K562 (cell line): ENCODE data around the gene SPSB1. TPM values are rescaled to one million over a fixed set of nuclear protein-coding genes. Genes with fewer than 3 reads are reported as not detected.

ENCODE experiments used
- ATAC-seq: fragments of 200-7000 bp; cut with Tn5 transposase; 3 replicates; pipeline ENCODE4 v1.9.1; 2020; ENCODE audit warnings: moderate library complexity
- BruUV-seq: library from RNA; stranded (reverse); fragments of 400-500 nt; replicated peaks from 2 replicates; lab custom pipeline; 2021; lab: Mats Ljungman, UMichigan
- CTCF ChIA-PET: fragments of 300-600 bp; formaldehyde crosslinking; extraction: SDS; loops from one replicate; lab custom pipeline; 2021; ENCODE audit warnings: low intra/inter-chr PET ratio; lab: Yijun Ruan, JAX
- POLR2A ChIA-PET: fragments of 300-600, 350-650 bp; sonication (Branson Sonifier 250); formaldehyde crosslinking; extraction: SDS; loops from one replicate; lab custom pipeline; 2021; ENCODE audit warnings: antibody characterized with exemption, inconsistent platforms; lab: Yijun Ruan, JAX
- DNase-seq, 4 experiments: peaks; one replicate each; pipeline versions ENCODE4 v3.0.0 to v3.0.0-alpha.2; 2011 to 2018; ENCODE audit warnings: low spot score in 3 of 4, mixed read lengths in 3 of 4; ENCODE audit errors: extremely low read depth in 1 of 4
- FAIRE-seq: peaks from 2 replicates; lab custom pipeline; 2011; peaks lifted over from hg19 to GRCh38; lab: Jason Lieb, UNC
- H2AFZ ChIP-seq: 2 replicates; pipeline ENCODE4 v1.6.0; 2011; ENCODE audit warnings: low read depth, low read length, control low read depth, inconsistent platforms
- H3K27ac ChIP-seq: fragments of 200-600 bp; 3 replicates; pipeline ENCODE4 v1.8.0; 2011; ENCODE audit warnings: low read depth, mild to moderate bottlenecking, control low read depth, inconsistent platforms, low read length, moderate library complexity, mixed read lengths; ENCODE audit errors: extremely low read depth
- H3K27me3 ChIP-seq, 2 experiments: fragments of 300-600 bp in 1 of 2; 2 replicates in 1 of 2; 3 replicates in 1 of 2; pipeline versions ENCODE4 v1.6.0 to v1.8.0; 2011; ENCODE audit warnings: inconsistent platforms in 2 of 2, low read length in 2 of 2, mild to moderate bottlenecking in 1 of 2, mixed read lengths in 1 of 2, moderate library complexity in 1 of 2; ENCODE audit not compliant: control insufficient read depth in 2 of 2, insufficient read depth in 2 of 2
- H3K36me3 ChIP-seq: fragments of 300-600 bp; 3 replicates; pipeline ENCODE4 v1.8.0; 2011; ENCODE audit warnings: mild to moderate bottlenecking, low read length, inconsistent platforms; ENCODE audit not compliant: control insufficient read depth, insufficient read depth
- H3K4me1 ChIP-seq, 2 experiments: fragments of 200-600 bp in 1 of 2; replicated peaks in 1 of 2; 2 replicates in 1 of 2; 3 replicates in 1 of 2; pipeline versions ENCODE4 v1.5.1 to v1.8.0; 2011; ENCODE audit warnings: inconsistent platforms in 2 of 2, low read length in 2 of 2, mild to moderate bottlenecking in 1 of 2, mixed read lengths in 1 of 2, moderate library complexity in 1 of 2; ENCODE audit not compliant: control insufficient read depth in 2 of 2, insufficient read depth in 2 of 2
- H3K4me2 ChIP-seq: 2 replicates; pipeline ENCODE4 v1.6.1; 2011; ENCODE audit warnings: low read length, control low read depth, inconsistent platforms, mixed read lengths; ENCODE audit not compliant: insufficient read depth
- H3K4me3 ChIP-seq: fragments of 200-600 bp; sonication (generic), shearing (Covaris generic); 2 replicates; pipeline ENCODE4 v1.5.1; 2016; ENCODE audit warnings: control low read depth, inconsistent platforms
- H3K79me2 ChIP-seq: fragments of 200-600 bp; 3 replicates; pipeline ENCODE4 v1.8.0; 2011; ENCODE audit warnings: low read length, inconsistent platforms; ENCODE audit not compliant: control insufficient read depth, insufficient read depth
- H3K9ac ChIP-seq, 2 experiments: 2 replicates each; pipeline versions ENCODE4 v1.6.0 to v1.6.1; 2011; ENCODE audit warnings: low read depth in 2 of 2, low read length in 2 of 2, control low read depth in 1 of 2, inconsistent platforms in 1 of 2, mild to moderate bottlenecking in 1 of 2, mixed read lengths in 1 of 2; ENCODE audit not compliant: insufficient read depth in 1 of 2
- H3K9me1 ChIP-seq: one replicate; pipeline ENCODE4 v1.6.0; 2011; ENCODE audit warnings: inconsistent platforms, mild to moderate bottlenecking, low read length, moderate library complexity; ENCODE audit not compliant: control insufficient read depth, insufficient read depth
- H3K9me3 ChIP-seq: replicated peaks from 2 replicates; pipeline ENCODE4 v1.5.1; 2011; ENCODE audit warnings: low read depth, low read length, inconsistent platforms; ENCODE audit not compliant: control insufficient read depth, insufficient read depth
- H4K20me1 ChIP-seq: replicated peaks from 2 replicates; pipeline ENCODE4 v1.6.1; 2011; ENCODE audit warnings: low read length, inconsistent platforms, mixed read lengths; ENCODE audit not compliant: control insufficient read depth, insufficient read depth
- CBFB ChIP-seq: sonication (generic); formaldehyde crosslinking; IDR thresholded peaks from 2 replicates; pipeline ENCODE4 v1.4.0; 2020; ENCODE audit warnings: mild to moderate bottlenecking, missing genetic modification reagents
- FOXJ2 ChIP-seq: fragments of 200-800 bp; sonication (Bioruptor generic); IDR thresholded peaks from 2 replicates; pipeline ENCODE4 v1.6.1; 2016; ENCODE audit warnings: missing genetic modification characterization, missing compliant biosample characterization
- MTF1 ChIP-seq: fragments of 250-450 bp; sonication (Bioruptor Pico); IDR thresholded peaks from 2 replicates; pipeline ENCODE4 v1.9.0; 2021; ENCODE audit warnings: moderate library complexity, mild to moderate bottlenecking, inconsistent platforms, borderline replicate concordance
- RNF2 ChIP-seq: sonication (generic); IDR thresholded peaks from 2 replicates; pipeline ENCODE4 v1.6.1; 2016
- SIX5 ChIP-seq, 2 experiments: IDR thresholded peaks; 2 replicates each; pipeline ENCODE4 v1.6.1; 2011; ENCODE audit warnings: low read length in 2 of 2, borderline replicate concordance in 1 of 2, low read depth in 1 of 2, mild to moderate bottlenecking in 1 of 2, moderate library complexity in 1 of 2; ENCODE audit not compliant: insufficient read depth in 1 of 2
- ZBTB1 ChIP-seq: sonication (generic); formaldehyde crosslinking; IDR thresholded peaks from 2 replicates; pipeline ENCODE4 v1.8.1; 2023; ENCODE audit warnings: missing genetic modification reagents, low read depth, mild to moderate bottlenecking, borderline replicate concordance
- ZNF212 ChIP-seq: fragments of 450-650 bp; formaldehyde crosslinking; IDR thresholded peaks from 2 replicates; pipeline ENCODE4 v1.4.0; 2020; ENCODE audit warnings: mild to moderate bottlenecking
- ZNF444 ChIP-seq: fragments of 250-450 bp; sonication (Bioruptor Pico); IDR thresholded peaks from 2 replicates; pipeline ENCODE4 v1.4.0; 2020; ENCODE audit warnings: mild to moderate bottlenecking, moderate library complexity
- WGBS: fragments of 100-300 bp; shearing (Covaris generic); methylation state at CpG from one replicate; pipeline ENCODE4 v1.1.6; 2016; ENCODE audit warnings: low coverage, mixed read lengths; ENCODE audit not compliant: insufficient coverage; ENCODE audit errors: missing lambda C conversion rate; 5-methylcytosine and 5-hydroxymethylcytosine counted together
- in situ Hi-C: fragments of 300-500 bp; cut with MboI; formaldehyde crosslinking; loops from 4 replicates; pipeline ENCODE4 v1.15.0; 2018; ENCODE audit warnings: inconsistent platforms, mixed read lengths
- intact Hi-C: fragments of 100-400 bp; cut with micrococcal nuclease; formaldehyde crosslinking; loops from 2 replicates; pipeline ENCODE4 v1.14.2; 2022
- polyA plus RNA-seq, 8 experiments: library from polyadenylated mRNA; depleted of rRNA in 4 of 8; stranded (reverse) in 5 of 8; unstranded in 3 of 8; fragments of >200 nt; fragmentation: Nextera tagmentation in 2 of 8; fragmentation: Illumina TruSeq in 1 of 8; extraction: Ambion mirVana in 2 of 8; extraction: Trizol in 1 of 8; gene quantifications; 2 replicates each; pipeline versions ENCODE4 v1.2.1 to v1.2.3, GENCODE V29; 2011 to 2014; ENCODE audit warnings: inconsistent platforms in 1 of 8, missing spikeins in 1 of 8
- total RNA-seq, 7 experiments: library from RNA; depleted of rRNA in 6 of 7; stranded (reverse); fragments of >200 nt in 6 of 7; fragmentation: Illumina TruSeq in 2 of 7; extraction: Trizol in 2 of 7; gene quantifications; 2 replicates each; pipeline versions ENCODE4 v1.2.1 to v1.2.3, GENCODE V29; 2011 to 2021; ENCODE audit warnings: low replicate concordance in 1 of 7
- TF ChIP-seq, protein P1 (sequence below): IDR thresholded peaks from 2 replicates; pipeline ENCODE4 v1.6.1; 2011; ENCODE audit warnings: borderline replicate concordance, low read depth, mild to moderate bottlenecking, moderate library complexity, low read length; ENCODE audit not compliant: insufficient read depth, poor library complexity, severe bottlenecking
- TF ChIP-seq, protein P2 (sequence below): fragments of 450-650 bp; formaldehyde crosslinking; IDR thresholded peaks from 2 replicates; pipeline ENCODE4 v1.4.0; 2020; ENCODE audit warnings: mild to moderate bottlenecking, moderate library complexity
- TF ChIP-seq, protein P3 (sequence below): fragments of 150-350 bp; conservative IDR thresholded peaks from 2 replicates; pipeline ENCODE4 v1.6.1; 2014; ENCODE audit warnings: low read length
- TF ChIP-seq, protein P4 (sequence below): fragments of 250-450 bp; sonication (Bioruptor Pico); IDR thresholded peaks from 2 replicates; pipeline ENCODE4 v1.8.0; 2022; ENCODE audit warnings: moderate library complexity, mild to moderate bottlenecking, inconsistent platforms

The SPSB1 gene
- total and polyA plus RNA-seq, 9 of the 15 experiments (the other 6 are each of a cell fraction or from before 2014, with no cell fraction given) = 0.06 to 0.35 (median 0.14) TPM; not detected in 6

DNA sequence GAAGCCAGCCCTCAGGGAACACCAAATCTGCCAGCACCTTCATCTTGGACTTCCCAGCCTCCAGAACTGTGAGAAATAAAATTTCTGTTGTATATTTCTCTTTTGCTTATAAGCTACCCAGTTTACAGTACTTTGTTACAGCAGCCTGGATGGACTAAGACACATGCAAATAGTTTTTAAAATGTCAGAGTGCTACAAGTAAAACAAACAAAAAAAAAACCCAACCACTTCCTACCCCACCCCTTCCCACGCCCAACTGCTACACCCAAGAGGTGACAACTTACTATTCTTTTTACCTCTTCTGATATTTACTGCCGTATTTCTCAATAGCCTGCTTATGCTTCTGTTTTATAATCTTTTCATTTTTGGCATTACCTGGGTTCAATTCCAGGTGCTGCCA, 8.6 kb upstream of the SPSB1 start:
- POLR2A ChIA-PET = interaction anchor here (0.6 kb wide), 1 partner anchor 188 kb away, joined by 3 read pairs; no protein-coding TSS in a partner anchor
- Histone ChIP-seq H3K4me3 (no peak overlapping the region), H3K79me2 (no peaks in the 10 kb centered on the region), H3K27me3 (peaks cover 2 to 40% of the 10 kb centered on the region in 2 experiments; a peak in 2 of 5 replicates), H4K20me1 (0 out of 2 replicates have a peak, but pooled peaks cover 4% of the 10 kb centered on the region), H3K4me2 (no peak overlapping the region), H3K9me1 (no peaks in the 10 kb centered on the region), H2AFZ (no peak overlapping the region), H3K4me1 (peaks cover 0 to 9% of the 10 kb centered on the region in 2 experiments; a peak in 3 of 5 replicates), H3K27ac (no peak overlapping the region), H3K36me3 (no peaks in the 10 kb centered on the region), H3K9me3 (peaks cover 7% of the 10 kb centered on the region; the same call in 1 of the 2 replicates), H3K9ac (no peak overlapping the region)
- no peak for FAIRE-seq
- CTCF ChIA-PET = no interaction called here
- WGBS = 0% methylated on average over 2 of the region's 2 CpGs
- intact Hi-C loops = loop anchor here (10.0 kb wide), 1 partner anchor 301 kb away; the partner anchor contains the start of gene TMEM201
- ATAC-seq = no peak
- no peak for DNase-seq
- in situ Hi-C loops = loop anchor here (10.0 kb wide), 1 partner anchor 171 kb away; no protein-coding TSS in a partner anchor
- no TSS peak for BruUV-seq
- TF ChIP-seq ZBTB1 (CRISPR knock-in tag) (no peak), SIX5 (IDR thresholded peaks at IDR 0.05; ENCODE audit: borderline replicate concordance in 1 of 2, insufficient read depth in 1 of 2, low read depth in 1 of 2, low read length in 2 of 2) (no peak), MTF1 (no peak), ZNF444 (no peak), CBFB (CRISPR knock-in tag) (no peak), RNF2 (no peak), FOXJ2 (no peak), ZNF212 (CRISPR knock-in tag) (no peak)
- TF ChIP-seq, protein P1, sequence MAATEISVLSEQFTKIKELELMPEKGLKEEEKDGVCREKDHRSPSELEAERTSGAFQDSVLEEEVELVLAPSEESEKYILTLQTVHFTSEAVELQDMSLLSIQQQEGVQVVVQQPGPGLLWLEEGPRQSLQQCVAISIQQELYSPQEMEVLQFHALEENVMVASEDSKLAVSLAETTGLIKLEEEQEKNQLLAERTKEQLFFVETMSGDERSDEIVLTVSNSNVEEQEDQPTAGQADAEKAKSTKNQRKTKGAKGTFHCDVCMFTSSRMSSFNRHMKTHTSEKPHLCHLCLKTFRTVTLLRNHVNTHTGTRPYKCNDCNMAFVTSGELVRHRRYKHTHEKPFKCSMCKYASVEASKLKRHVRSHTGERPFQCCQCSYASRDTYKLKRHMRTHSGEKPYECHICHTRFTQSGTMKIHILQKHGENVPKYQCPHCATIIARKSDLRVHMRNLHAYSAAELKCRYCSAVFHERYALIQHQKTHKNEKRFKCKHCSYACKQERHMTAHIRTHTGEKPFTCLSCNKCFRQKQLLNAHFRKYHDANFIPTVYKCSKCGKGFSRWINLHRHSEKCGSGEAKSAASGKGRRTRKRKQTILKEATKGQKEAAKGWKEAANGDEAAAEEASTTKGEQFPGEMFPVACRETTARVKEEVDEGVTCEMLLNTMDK = no peak
- TF ChIP-seq, protein P2, sequence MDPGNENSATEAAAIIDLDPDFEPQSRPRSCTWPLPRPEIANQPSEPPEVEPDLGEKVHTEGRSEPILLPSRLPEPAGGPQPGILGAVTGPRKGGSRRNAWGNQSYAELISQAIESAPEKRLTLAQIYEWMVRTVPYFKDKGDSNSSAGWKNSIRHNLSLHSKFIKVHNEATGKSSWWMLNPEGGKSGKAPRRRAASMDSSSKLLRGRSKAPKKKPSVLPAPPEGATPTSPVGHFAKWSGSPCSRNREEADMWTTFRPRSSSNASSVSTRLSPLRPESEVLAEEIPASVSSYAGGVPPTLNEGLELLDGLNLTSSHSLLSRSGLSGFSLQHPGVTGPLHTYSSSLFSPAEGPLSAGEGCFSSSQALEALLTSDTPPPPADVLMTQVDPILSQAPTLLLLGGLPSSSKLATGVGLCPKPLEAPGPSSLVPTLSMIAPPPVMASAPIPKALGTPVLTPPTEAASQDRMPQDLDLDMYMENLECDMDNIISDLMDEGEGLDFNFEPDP (CRISPR knock-in tag) = no peak
- TF ChIP-seq, protein P3, sequence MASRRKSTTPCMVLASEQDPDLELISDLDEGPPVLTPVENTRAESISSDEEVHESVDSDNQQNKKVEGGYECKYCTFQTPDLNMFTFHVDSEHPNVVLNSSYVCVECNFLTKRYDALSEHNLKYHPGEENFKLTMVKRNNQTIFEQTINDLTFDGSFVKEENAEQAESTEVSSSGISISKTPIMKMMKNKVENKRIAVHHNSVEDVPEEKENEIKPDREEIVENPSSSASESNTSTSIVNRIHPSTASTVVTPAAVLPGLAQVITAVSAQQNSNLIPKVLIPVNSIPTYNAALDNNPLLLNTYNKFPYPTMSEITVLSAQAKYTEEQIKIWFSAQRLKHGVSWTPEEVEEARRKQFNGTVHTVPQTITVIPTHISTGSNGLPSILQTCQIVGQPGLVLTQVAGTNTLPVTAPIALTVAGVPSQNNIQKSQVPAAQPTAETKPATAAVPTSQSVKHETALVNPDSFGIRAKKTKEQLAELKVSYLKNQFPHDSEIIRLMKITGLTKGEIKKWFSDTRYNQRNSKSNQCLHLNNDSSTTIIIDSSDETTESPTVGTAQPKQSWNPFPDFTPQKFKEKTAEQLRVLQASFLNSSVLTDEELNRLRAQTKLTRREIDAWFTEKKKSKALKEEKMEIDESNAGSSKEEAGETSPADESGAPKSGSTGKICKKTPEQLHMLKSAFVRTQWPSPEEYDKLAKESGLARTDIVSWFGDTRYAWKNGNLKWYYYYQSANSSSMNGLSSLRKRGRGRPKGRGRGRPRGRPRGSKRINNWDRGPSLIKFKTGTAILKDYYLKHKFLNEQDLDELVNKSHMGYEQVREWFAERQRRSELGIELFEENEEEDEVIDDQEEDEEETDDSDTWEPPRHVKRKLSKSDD = no peak
- TF ChIP-seq, protein P4, sequence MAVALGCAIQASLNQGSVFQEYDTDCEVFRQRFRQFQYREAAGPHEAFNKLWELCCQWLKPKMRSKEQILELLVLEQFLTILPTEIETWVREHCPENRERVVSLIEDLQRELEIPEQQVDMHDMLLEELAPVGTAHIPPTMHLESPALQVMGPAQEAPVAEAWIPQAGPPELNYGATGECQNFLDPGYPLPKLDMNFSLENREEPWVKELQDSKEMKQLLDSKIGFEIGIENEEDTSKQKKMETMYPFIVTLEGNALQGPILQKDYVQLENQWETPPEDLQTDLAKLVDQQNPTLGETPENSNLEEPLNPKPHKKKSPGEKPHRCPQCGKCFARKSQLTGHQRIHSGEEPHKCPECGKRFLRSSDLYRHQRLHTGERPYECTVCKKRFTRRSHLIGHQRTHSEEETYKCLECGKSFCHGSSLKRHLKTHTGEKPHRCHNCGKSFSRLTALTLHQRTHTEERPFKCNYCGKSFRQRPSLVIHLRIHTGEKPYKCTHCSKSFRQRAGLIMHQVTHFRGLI (CRISPR knock-in tag) = no peak
